Astrocyte (in vitro differentiated cells and primary cell): Measurements from ENCODE around the gene SERPINB6. TPM values are rescaled to one million over a fixed set of nuclear protein-coding genes. Genes with fewer than 3 reads are reported as not detected.

Source experiments
- DNase-seq: peaks from one replicate; pipeline ENCODE4 v3.0.0-alpha.2; 2010; ENCODE audit warnings: low read depth
- FAIRE-seq: peaks from 2 replicates; lab custom pipeline; 2011; peaks lifted over from hg19 to GRCh38; lab: Jason Lieb, UNC
- H2AFZ ChIP-seq: 2 replicates; pipeline ENCODE4 v1.6.0; 2012; ENCODE audit warnings: low read depth, low read length, inconsistent platforms
- H3K27ac ChIP-seq: 2 replicates; pipeline ENCODE4 v1.5.1; 2011; ENCODE audit warnings: low read depth, low read length, inconsistent platforms
- H3K27me3 ChIP-seq: 2 replicates; pipeline ENCODE4 v1.6.0; 2011; ENCODE audit warnings: low read length, inconsistent platforms; ENCODE audit not compliant: insufficient read depth
- H3K36me3 ChIP-seq: 2 replicates; pipeline ENCODE4 v1.5.1; 2011; ENCODE audit warnings: low read length, inconsistent platforms; ENCODE audit not compliant: insufficient read depth
- H3K4me1 ChIP-seq: 2 replicates; pipeline ENCODE4 v1.5.1; 2011; ENCODE audit warnings: low read length, inconsistent platforms; ENCODE audit not compliant: insufficient read depth
- H3K4me2 ChIP-seq: 2 replicates; pipeline ENCODE4 v1.6.0; 2012; ENCODE audit warnings: low read length, inconsistent platforms
- H3K4me3 ChIP-seq: 2 replicates; pipeline ENCODE4 v1.5.1; 2011; ENCODE audit warnings: low read depth, mild to moderate bottlenecking, low read length, inconsistent platforms; ENCODE audit not compliant: insufficient read depth
- H3K79me2 ChIP-seq: 2 replicates; pipeline ENCODE4 v1.6.0; 2012; ENCODE audit warnings: mild to moderate bottlenecking, low read length, inconsistent platforms; ENCODE audit not compliant: insufficient read depth
- H3K9ac ChIP-seq: 2 replicates; pipeline ENCODE4 v1.6.0; 2012; ENCODE audit warnings: mild to moderate bottlenecking, low read length, inconsistent platforms
- H3K9me3 ChIP-seq: 2 replicates; pipeline ENCODE4 v1.5.1; 2012; ENCODE audit warnings: low read depth, mild to moderate bottlenecking, low read length, inconsistent platforms; ENCODE audit not compliant: insufficient read depth
- H4K20me1 ChIP-seq: 2 replicates; pipeline ENCODE4 v1.6.0; 2012; ENCODE audit warnings: low read length, inconsistent platforms; ENCODE audit not compliant: insufficient read depth
- H3K27ac Mint-ChIP-seq: one replicate; pipeline ENCODE4 v1.8.0; 2021; ENCODE audit warnings: mild to moderate bottlenecking, mixed read lengths; ENCODE audit not compliant: unreplicated experiment
- H3K27me3 Mint-ChIP-seq: one replicate; pipeline ENCODE4 v1.8.0; 2021; ENCODE audit warnings: low read depth, mixed read lengths; ENCODE audit not compliant: unreplicated experiment
- H3K36me3 Mint-ChIP-seq: one replicate; pipeline ENCODE4 v1.8.0; 2021; ENCODE audit warnings: low read depth, mixed read lengths; ENCODE audit not compliant: unreplicated experiment
- H3K4me1 Mint-ChIP-seq: one replicate; pipeline ENCODE4 v1.8.0; 2021; ENCODE audit warnings: low read depth, mixed read lengths; ENCODE audit not compliant: unreplicated experiment
- H3K4me3 Mint-ChIP-seq: one replicate; pipeline ENCODE4 v1.8.0; 2021; ENCODE audit warnings: mild to moderate bottlenecking, moderate library complexity, mixed read lengths; ENCODE audit not compliant: unreplicated experiment
- H3K9me3 Mint-ChIP-seq: one replicate; pipeline ENCODE4 v1.8.0; 2021; ENCODE audit warnings: mild to moderate bottlenecking, mixed read lengths; ENCODE audit not compliant: unreplicated experiment
- CTCF ChIP-seq: IDR thresholded peaks from 2 replicates; pipeline ENCODE4 v1.5.1; 2011; ENCODE audit warnings: low read depth, mild to moderate bottlenecking, inconsistent platforms, low read length, moderate library complexity; ENCODE audit not compliant: insufficient read depth
- EZH2 ChIP-seq: IDR thresholded peaks from 2 replicates; pipeline ENCODE4 v1.6.1; 2012; ENCODE audit warnings: mild to moderate bottlenecking, low read length, inconsistent platforms; ENCODE audit not compliant: insufficient read depth
- total RNA-seq: library from RNA; stranded (reverse); gene quantifications from 2 replicates; pipeline ENCODE4 v1.2.1, GENCODE V29; 2021

The SERPINB6 gene
- total RNA-seq, 1 donor from 2014 or later = 68.4 TPM

GRCh38 chr6:2949536-2950083, 21.8 kb downstream of the SERPINB6 start:
- Histone ChIP-seq H3K27me3 (no peaks in the 10 kb centered on the region), H3K36me3 (peaks cover 7% of the 10 kb centered on the region), H3K27ac (no peak overlapping the region), H3K9ac (no peak overlapping the region), H3K4me2 (no peak overlapping the region), H3K9me3 (no peaks in the 10 kb centered on the region), H3K4me1 (peaks cover 10% of the 10 kb centered on the region), H3K4me3 (no peak overlapping the region), H2AFZ (no peak overlapping the region), H4K20me1 (no peaks in the 10 kb centered on the region), H3K79me2 (no peaks in the 10 kb centered on the region)
- Mint-ChIP-seq H3K4me3 (no peak overlapping the region), H3K27ac (no peak overlapping the region), H3K4me1 (no peaks in the 10 kb centered on the region), H3K36me3 (peaks cover 37% of the 10 kb centered on the region), H3K9me3 (no peaks in the 10 kb centered on the region), H3K27me3 (peaks cover 3% of the 10 kb centered on the region)
- DNase-seq = no peak
- TF ChIP-seq CTCF (no peak), EZH2 (no peak)
- FAIRE-seq = no peak

GRCh38 chr6:2949121-2949520, 22.2 kb downstream of the SERPINB6 start:
- TF ChIP-seq EZH2 (no peak), CTCF (no peak)
- Mint-ChIP-seq H3K4me1 (no peaks in the 10 kb centered on the region), H3K36me3 (peaks cover 35% of the 10 kb centered on the region), H3K27me3 (peaks cover 3% of the 10 kb centered on the region), H3K4me3 (no peak overlapping the region), H3K27ac (no peak overlapping the region), H3K9me3 (no peaks in the 10 kb centered on the region)
- H3K27ac ChIP-seq = no peak overlapping the region
- no peak overlapping the region for H3K4me3 ChIP-seq
- H3K79me2 ChIP-seq = no peaks in the 10 kb centered on the region
- no peak overlapping the region for H3K9ac ChIP-seq
- H2AFZ ChIP-seq = no peak overlapping the region
- H3K36me3 ChIP-seq = peaks cover 7% of the 10 kb centered on the region
- no peaks in the 10 kb centered on the region for H3K27me3 ChIP-seq
- H3K4me1 ChIP-seq = peaks cover 10% of the 10 kb centered on the region
- H4K20me1 ChIP-seq = no peaks in the 10 kb centered on the region
- H3K9me3 ChIP-seq = no peaks in the 10 kb centered on the region
- no peak overlapping the region for H3K4me2 ChIP-seq
- FAIRE-seq (no peak), DNase-seq (no peak)

GRCh38 chr6:2948228-2949025, 22.9 kb downstream of the SERPINB6 start:
- Histone ChIP-seq H3K4me3 (no peak overlapping the region), H4K20me1 (no peaks in the 10 kb centered on the region), H3K27ac (no peak overlapping the region), H3K9ac (no peak overlapping the region), H3K4me1 (peaks cover 10% of the 10 kb centered on the region), H3K9me3 (no peaks in the 10 kb centered on the region), H2AFZ (no peak overlapping the region), H3K79me2 (no peaks in the 10 kb centered on the region), H3K4me2 (no peak overlapping the region), H3K27me3 (no peaks in the 10 kb centered on the region), H3K36me3 (peaks cover 7% of the 10 kb centered on the region)
- FAIRE-seq = no peak
- Mint-ChIP-seq H3K36me3 (peaks cover 35% of the 10 kb centered on the region), H3K27me3 (peaks cover 4% of the 10 kb centered on the region), H3K4me1 (no peaks in the 10 kb centered on the region), H3K9me3 (no peaks in the 10 kb centered on the region), H3K27ac (peak overlapping the region; percentile 41), H3K4me3 (no peak overlapping the region)
- TF ChIP-seq EZH2 (no peak), CTCF (no peak)
- no peak for DNase-seq
